PC-9 (cell line): ENCODE measurements around the gene RAD50. TPM values are rescaled to one million over a fixed set of nuclear protein-coding genes. Genes with fewer than 3 reads are reported as not detected.
A peak's percentile ranks its signal among the peaks of the same experiment; 100 is the strongest.

Experiments
- BruUV-seq: library from RNA; stranded (reverse); fragments of 400-500 nt; replicated peaks from 2 replicates; lab custom pipeline; 2021; lab: Mats Ljungman, UMichigan
- CTCF ChIA-PET: fragments of 300-600 bp; sonication (Branson Sonifier 250); formaldehyde crosslinking; loops from one replicate; lab custom pipeline; 2022; ENCODE audit warnings: antibody characterized with exemption; lab: Charles Lee
- POLR2A ChIA-PET: fragments of 300-600 bp; sonication (Branson Sonifier 250); formaldehyde crosslinking; loops from one replicate; lab custom pipeline; 2022; ENCODE audit warnings: antibody characterized with exemption; ENCODE audit not compliant: unreplicated experiment; lab: Charles Lee
- DNase-seq, 2 experiments: peaks; one replicate each; pipeline versions ENCODE4 v3.0.0 to v3.0.0-alpha.2; 2015 to 2022; ENCODE audit warnings: mixed read lengths in 1 of 2
- H2AFZ ChIP-seq: fragments of 200-600 bp; sonication (generic); 2 replicates; pipeline ENCODE4 v1.8.1; 2017; ENCODE audit warnings: antibody characterized with exemption
- H3F3A ChIP-seq: fragments of 200-600 bp; sonication (generic); 2 replicates; pipeline ENCODE4 v1.8.1; 2017; ENCODE audit warnings: antibody characterized with exemption, mild to moderate bottlenecking, low read depth; ENCODE audit not compliant: insufficient read depth
- H3K27ac ChIP-seq: fragments of 200-600 bp; sonication (generic); 2 replicates; pipeline ENCODE4 v1.6.1; 2016; ENCODE audit warnings: mixed run types
- H3K27me3 ChIP-seq: fragments of 200-600 bp; sonication (generic); 2 replicates; pipeline ENCODE4 v1.6.1; 2016; ENCODE audit warnings: low read depth, mixed run types; ENCODE audit not compliant: insufficient read depth
- H3K36me3 ChIP-seq: fragments of 200-600 bp; sonication (generic); 2 replicates; pipeline ENCODE4 v1.6.1; 2016; ENCODE audit warnings: low read depth, mixed run types
- H3K4me1 ChIP-seq: fragments of 200-600 bp; sonication (generic); replicated peaks from 2 replicates; pipeline ENCODE4 v1.6.1; 2016; ENCODE audit warnings: mixed run types; ENCODE audit not compliant: insufficient read depth
- H3K4me2 ChIP-seq: fragments of 200-600 bp; sonication (generic); 2 replicates; pipeline ENCODE4 v1.6.1; 2017; ENCODE audit warnings: mixed run types
- H3K4me3 ChIP-seq: fragments of 200-600 bp; sonication (generic); 2 replicates; pipeline ENCODE4 v1.6.1; 2016; ENCODE audit warnings: mixed run types
- H3K79me2 ChIP-seq: fragments of 200-600 bp; sonication (generic); 2 replicates; pipeline ENCODE4 v1.6.1; 2017; ENCODE audit warnings: low read depth, mixed run types
- H3K9me2 ChIP-seq: fragments of 200-600 bp; sonication (generic); 2 replicates; pipeline ENCODE4 v1.8.1; 2017; ENCODE audit warnings: mild to moderate bottlenecking; ENCODE audit not compliant: insufficient read depth
- H3K9me3 ChIP-seq: fragments of 200-600 bp; sonication (generic); 2 replicates; pipeline ENCODE4 v1.8.1; 2016; ENCODE audit warnings: low read depth; ENCODE audit not compliant: insufficient read depth
- H4K20me1 ChIP-seq: fragments of 200-600 bp; sonication (generic); 2 replicates; pipeline ENCODE4 v1.8.1; 2017; ENCODE audit not compliant: insufficient read depth
- EZH2 ChIP-seq: fragments of 200-600 bp; sonication (generic); IDR thresholded peaks from 2 replicates; pipeline ENCODE4 v1.8.0; 2017; ENCODE audit warnings: antibody characterized with exemption, low read depth
- intact Hi-C: fragments of 100-400 bp; cut with micrococcal nuclease; formaldehyde crosslinking; loops from one replicate; pipeline ENCODE4 v1.10.0; 2022; ENCODE audit not compliant: unreplicated experiment
- total RNA-seq: library from RNA; stranded (reverse); gene quantifications from 2 replicates; pipeline ENCODE4 v1.2.3, GENCODE V29; 2021
- TF ChIP-seq, protein P1 (sequence below): fragments of 200-600 bp; sonication (generic); conservative IDR thresholded peaks from 2 replicates; pipeline ENCODE4 v1.6.1; 2017; ENCODE audit warnings: mixed run types, antibody characterized with exemption, mild to moderate bottlenecking, moderate library complexity

RAD50 gene
- total RNA-seq, 1 experiment from 2014 or later: 42.2 TPM

DNA sequence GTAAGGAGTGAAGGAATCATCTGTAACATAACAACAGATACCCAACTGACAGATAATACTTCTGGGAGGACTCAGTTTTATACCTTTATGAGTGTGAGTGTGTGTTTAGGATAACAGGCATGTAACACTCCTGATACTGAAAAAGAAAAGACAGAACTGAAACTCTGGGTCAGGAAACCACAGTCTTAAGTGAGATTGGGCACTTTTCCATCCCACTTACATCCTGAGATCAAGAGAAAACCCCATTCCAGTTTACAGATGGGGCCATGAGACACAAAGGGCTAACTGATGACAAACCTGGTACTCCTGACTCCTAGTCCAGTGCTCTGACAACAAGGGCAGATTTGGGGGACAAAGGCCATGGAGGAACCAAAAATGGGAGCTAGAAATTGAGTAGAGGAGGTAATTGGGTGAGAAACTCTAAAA, 31.5 kb upstream of the RAD50 start:
- Histone ChIP-seq H3K4me3 (no peak overlapping the region), H3K79me2 (no peaks in the 10 kb centered on the region), H3K4me2 (no peak overlapping the region), H3K4me1 (no peaks in the 10 kb centered on the region), H4K20me1 (no peaks in the 10 kb centered on the region), H3K27ac (no peak overlapping the region), H3K36me3 (no peaks in the 10 kb centered on the region), H3K9me3 (no peaks in the 10 kb centered on the region), H3K9me2 (no peaks in the 10 kb centered on the region; the same call in 1 of the 2 replicates), H3K27me3 (no peaks in the 10 kb centered on the region), H3F3A (no peaks in the 10 kb centered on the region), H2AFZ (no peak overlapping the region)
- DNase-seq: no peak
- intact Hi-C loops: loop anchor here (10.0 kb wide), 2 partner anchors 179 to 461 kb away; partner anchors contain the start of gene IL3
- no TSS peak for BruUV-seq
- TF ChIP-seq, protein P1, sequence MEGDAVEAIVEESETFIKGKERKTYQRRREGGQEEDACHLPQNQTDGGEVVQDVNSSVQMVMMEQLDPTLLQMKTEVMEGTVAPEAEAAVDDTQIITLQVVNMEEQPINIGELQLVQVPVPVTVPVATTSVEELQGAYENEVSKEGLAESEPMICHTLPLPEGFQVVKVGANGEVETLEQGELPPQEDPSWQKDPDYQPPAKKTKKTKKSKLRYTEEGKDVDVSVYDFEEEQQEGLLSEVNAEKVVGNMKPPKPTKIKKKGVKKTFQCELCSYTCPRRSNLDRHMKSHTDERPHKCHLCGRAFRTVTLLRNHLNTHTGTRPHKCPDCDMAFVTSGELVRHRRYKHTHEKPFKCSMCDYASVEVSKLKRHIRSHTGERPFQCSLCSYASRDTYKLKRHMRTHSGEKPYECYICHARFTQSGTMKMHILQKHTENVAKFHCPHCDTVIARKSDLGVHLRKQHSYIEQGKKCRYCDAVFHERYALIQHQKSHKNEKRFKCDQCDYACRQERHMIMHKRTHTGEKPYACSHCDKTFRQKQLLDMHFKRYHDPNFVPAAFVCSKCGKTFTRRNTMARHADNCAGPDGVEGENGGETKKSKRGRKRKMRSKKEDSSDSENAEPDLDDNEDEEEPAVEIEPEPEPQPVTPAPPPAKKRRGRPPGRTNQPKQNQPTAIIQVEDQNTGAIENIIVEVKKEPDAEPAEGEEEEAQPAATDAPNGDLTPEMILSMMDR: no peak
- TF ChIP-seq EZH2: no peak
- CTCF ChIA-PET: no interaction called here
- POLR2A ChIA-PET: interaction anchor here (0.6 kb wide), 1 partner anchor 93 kb away, joined by 3 read pairs; no protein-coding TSS in a partner anchor

DNA sequence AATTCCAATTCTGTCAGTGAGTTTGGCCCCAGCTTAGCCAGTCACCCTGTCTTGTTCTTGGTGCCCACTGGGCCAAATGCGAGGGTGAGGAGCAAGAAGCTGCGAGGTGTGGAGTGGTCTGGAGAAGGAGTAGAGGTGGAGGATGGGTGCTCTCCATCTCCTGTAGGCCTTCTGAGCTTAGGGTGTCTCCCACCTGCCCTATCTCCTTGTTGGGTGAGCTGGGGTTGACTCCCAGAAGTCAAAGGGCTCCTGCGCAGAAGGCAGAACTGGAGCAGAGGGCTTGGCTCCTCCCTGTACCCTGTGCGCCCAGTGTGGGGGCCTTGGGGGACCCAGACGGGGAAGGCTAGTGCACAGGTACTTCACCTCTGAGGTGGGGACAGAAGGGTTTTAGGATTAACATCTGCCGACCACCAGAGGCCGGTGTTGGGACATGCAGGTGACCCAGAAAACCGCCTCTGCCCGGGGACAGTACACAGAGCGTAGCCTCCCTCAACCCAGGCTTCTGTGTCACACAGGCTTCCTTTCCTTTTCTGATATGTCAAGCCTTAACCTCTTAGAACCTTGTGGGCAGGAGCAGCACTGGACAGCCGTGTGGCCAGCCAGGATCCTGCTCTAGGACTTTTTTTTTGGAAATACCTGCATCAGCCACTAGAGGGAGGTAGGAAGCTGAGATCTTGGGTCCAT, 30.3 kb upstream of the RAD50 start:
- Histone ChIP-seq H3K4me2 (peak overlapping the region; percentile 71), H4K20me1 (no peaks in the 10 kb centered on the region), H3K27ac (no peak overlapping the region), H3F3A (no peaks in the 10 kb centered on the region), H3K9me3 (no peaks in the 10 kb centered on the region), H3K9me2 (no peaks in the 10 kb centered on the region; the same call in 1 of the 2 replicates), H3K27me3 (no peaks in the 10 kb centered on the region), H3K36me3 (no peaks in the 10 kb centered on the region), H3K4me3 (no peak overlapping the region), H3K79me2 (no peaks in the 10 kb centered on the region), H3K4me1 (no peaks in the 10 kb centered on the region), H2AFZ (no peak overlapping the region)
- ChIA-PET POLR2A (interaction anchor here (0.6 to 0.7 kb wide), 2 partner anchors 529 to 1518 kb away, joined by 3 read pairs; no protein-coding TSS in a partner anchor), CTCF (interaction anchor here (0.5 to 1.1 kb wide), 5 partner anchors 10 to 294 kb away, joined by 3 to 6 read pairs (median 3); no protein-coding TSS in a partner anchor)
- peak; percentile 52 to 63 for DNase-seq
- no peak for TF ChIP-seq EZH2
- TF ChIP-seq, protein P1: peak; percentile 97
- intact Hi-C loops: loop anchor here (1.0 to 10.0 kb wide), 3 partner anchors 178 to 462 kb away; partner anchors contain the start of gene IL3
- no TSS peak for BruUV-seq

- H3K4me2 ChIP-seq: peak overlapping the region; percentile 71; the same call in 1 of the 2 replicates
- no TSS peak for BruUV-seq
- H2AFZ ChIP-seq: no peak overlapping the region
These were observed 29.7 kb upstream of the RAD50 start for GRCh38 chr5:132526974-132527564.

More at GRCh38 chr5:132526974-132527564, 29.7 kb upstream of the RAD50 start:
- Histone ChIP-seq H3K9me2 (no peaks in the 10 kb centered on the region; the same call in 1 of the 2 replicates), H3K79me2 (no peaks in the 10 kb centered on the region), H3K27ac (no peak overlapping the region), H3K4me3 (no peak overlapping the region), H3F3A (no peaks in the 10 kb centered on the region), H4K20me1 (no peaks in the 10 kb centered on the region), H3K36me3 (no peaks in the 10 kb centered on the region), H3K27me3 (no peaks in the 10 kb centered on the region), H3K4me1 (no peaks in the 10 kb centered on the region), H3K9me3 (no peaks in the 10 kb centered on the region)
- ChIA-PET CTCF (interaction anchor here (0.5 to 1.1 kb wide), 5 partner anchors 9 to 293 kb away, joined by 3 to 6 read pairs (median 3); no protein-coding TSS in a partner anchor), POLR2A (interaction anchor here (0.6 to 0.7 kb wide), 3 partner anchors 36 to 1518 kb away, joined by 3 read pairs; no protein-coding TSS in a partner anchor)
- intact Hi-C loops: loop anchor here (1.0 to 10.0 kb wide), 3 partner anchors 178 to 462 kb away; partner anchors contain the start of gene IL3
- TF ChIP-seq, protein P1: peak; percentile 53; the same call in 1 of the 2 replicates
- no peak for TF ChIP-seq EZH2
- DNase-seq: no peak
